HG03135 (cell line): ENCODE data around the gene ADGRL3.

Experiments
- ATAC-seq: cut with Tn5 transposase; IDR thresholded peaks from one replicate; pipeline ENCODE4 v1.9.1; 2021; ENCODE audit warnings: mild to moderate bottlenecking, moderate library complexity; ENCODE audit not compliant: unreplicated experiment

ADGRL3 gene

GRCh38 chr4:61200187-61200915, at the start of gene ADGRL3:
ADGRL3 (plus strand) TSS chr4:61200326.
- ATAC-seq: no peak

- ATAC-seq: no peak
Measured at GRCh38 chr4:61152433-61152832, 47.7 kb upstream of the ADGRL3 start.

GRCh38 chr4:61160478-61160877, 39.6 kb upstream of the ADGRL3 start:
- ATAC-seq: no peak

DNA sequence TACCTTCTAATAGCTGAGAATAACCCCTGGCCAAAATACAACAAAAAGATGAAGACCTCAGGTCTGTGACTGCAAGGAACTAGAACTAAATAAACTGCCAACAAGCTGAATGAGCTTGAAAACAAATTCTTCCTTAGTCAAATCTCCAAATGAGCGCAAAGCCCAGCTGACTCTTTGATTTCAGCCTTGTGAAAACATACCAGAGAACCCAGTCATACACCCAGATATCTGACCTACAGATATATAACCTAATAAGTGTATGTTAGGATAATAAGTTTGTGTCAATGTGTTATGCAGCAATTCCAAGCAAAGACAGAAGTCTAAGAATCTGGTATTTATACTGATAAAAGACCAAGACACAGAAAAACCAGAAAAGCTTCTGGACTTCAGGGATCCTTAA, 38.0 kb upstream of the ADGRL3 start:
- ATAC-seq: no peak

GRCh38 chr4:61173799-61174198, 26.3 kb upstream of the ADGRL3 start:
- ATAC-seq: no peak

- ATAC-seq: no peak
Measured at GRCh38 chr4:61175495-61175894, 24.6 kb upstream of the ADGRL3 start.

GRCh38 chr4:61177367-61177766, 22.8 kb upstream of the ADGRL3 start:
- no peak for ATAC-seq

DNA sequence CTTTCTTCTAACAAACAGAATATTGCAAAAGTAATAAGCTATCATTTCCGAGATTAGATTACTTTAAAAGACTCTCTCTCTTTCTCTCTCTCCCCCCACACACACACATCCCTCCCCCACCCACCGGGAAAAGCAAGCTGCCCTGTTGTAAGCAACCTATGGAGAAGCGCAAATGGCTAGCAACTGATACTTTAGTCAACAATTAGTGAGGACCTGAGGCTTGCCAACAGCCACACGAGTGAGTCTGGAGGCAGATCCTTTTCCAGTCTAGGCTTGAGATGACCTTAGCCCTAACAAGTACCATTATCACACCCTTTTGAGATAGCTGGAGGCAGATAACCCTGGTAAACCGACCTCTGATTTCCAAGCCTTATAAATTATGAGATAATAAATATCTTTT, 19.7 kb upstream of the ADGRL3 start:
- no peak for ATAC-seq

DNA sequence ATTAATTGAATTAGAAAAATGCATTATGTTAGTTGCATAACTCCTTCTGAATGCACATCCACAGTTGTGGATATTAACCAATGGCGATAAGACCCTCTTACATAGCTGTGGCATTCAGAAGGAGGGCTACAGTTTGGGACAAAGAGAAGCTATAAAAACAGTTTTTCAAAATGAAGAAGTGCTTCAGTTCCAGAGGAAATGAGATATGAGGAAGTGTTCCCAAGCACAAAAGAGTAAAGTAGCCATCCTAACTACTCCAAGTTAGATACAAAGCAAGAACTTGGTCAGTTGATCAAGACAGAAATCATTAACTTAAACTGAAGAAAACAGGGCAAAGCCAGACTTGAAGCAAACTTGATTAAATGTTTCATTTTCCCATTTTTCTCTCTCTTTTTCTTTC, 17.2 kb upstream of the ADGRL3 start:
- no peak for ATAC-seq

GRCh38 chr4:61185288-61185687, 14.8 kb upstream of the ADGRL3 start:
- no peak for ATAC-seq

- no peak for ATAC-seq
Measured at GRCh38 chr4:61192392-61192791, 7.7 kb upstream of the ADGRL3 start.

GRCh38 chr4:61193863-61194262, 6.3 kb upstream of the ADGRL3 start:
- no peak for ATAC-seq

GRCh38 chr4:61194571-61194970, 5.6 kb upstream of the ADGRL3 start:
- ATAC-seq: no peak

GRCh38 chr4:61195101-61195500, 5.0 kb upstream of the ADGRL3 start:
- ATAC-seq: no peak

DNA sequence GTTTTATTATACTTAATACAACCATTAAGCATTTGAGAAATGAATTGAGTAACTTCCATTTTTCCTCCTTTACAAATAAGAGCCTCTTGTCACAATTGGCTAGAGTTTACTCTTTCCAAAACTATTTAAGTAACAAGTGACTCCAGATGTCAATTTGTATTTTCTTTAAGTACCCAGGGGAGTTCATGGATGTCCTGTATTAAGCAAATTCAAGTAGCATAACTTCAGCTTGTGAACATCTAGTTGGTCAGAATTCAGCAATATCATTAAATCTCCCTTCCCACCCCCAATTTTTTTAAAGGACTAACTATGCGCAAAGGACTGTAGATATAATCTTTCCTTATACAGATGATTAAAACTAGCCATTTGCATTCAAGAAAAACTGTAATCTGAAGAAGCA, 1.4 kb upstream of the ADGRL3 start:
- no peak for ATAC-seq

DNA sequence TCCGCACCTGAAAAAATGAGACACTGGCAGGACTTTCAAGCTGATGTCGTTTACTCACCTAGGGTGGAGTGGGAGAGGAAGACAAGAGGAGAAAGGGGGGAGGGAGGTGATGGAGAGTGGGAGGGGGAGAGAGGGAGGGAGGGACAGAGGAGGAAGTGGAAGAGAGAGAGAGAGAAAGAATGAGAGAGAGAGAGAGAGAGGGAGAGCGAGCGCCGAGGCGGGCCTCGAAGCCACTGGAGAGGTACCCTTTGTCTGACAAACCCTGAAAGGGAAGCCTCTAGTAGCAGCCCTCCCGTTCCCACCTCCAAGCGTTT, 296 bp upstream of the ADGRL3 start:
- ATAC-seq: no peak

DNA sequence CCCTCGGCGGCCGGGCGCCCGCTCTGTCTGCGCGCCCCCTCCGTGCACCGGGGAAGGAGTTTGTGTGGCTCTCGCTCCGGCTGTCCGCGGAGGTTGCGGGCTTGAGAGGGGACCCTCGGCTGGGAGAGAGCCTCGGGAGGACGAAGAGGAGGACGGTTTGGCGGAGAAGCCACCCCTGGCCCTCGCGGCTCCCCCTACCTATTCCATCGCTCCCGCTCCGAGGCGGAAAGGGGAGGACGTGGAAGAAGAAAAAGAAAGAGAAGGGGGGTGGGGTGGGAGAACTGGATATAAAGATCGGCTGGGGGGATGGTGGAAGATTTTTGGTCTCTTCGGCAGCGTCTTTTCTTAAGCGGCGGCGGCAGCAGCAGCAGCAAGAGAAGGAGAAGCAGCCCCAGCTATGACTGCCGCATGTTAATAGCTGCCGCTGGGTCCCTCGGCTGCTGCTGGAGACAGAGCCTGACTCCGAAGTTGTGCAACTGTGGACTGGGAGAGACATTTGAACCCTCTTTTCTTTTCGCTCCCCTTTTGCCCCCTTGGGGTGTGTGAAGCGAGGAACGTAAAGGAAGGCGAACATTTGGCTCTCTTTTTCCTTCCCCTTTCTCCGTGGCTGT, 895 bp downstream of the ADGRL3 start:
- no peak for ATAC-seq

GRCh38 chr4:61201561-61201960, 1.4 kb downstream of the ADGRL3 start:
- ATAC-seq: no peak

GRCh38 chr4:61201961-61202637, 2.0 kb downstream of the ADGRL3 start:
- ATAC-seq: no peak

DNA sequence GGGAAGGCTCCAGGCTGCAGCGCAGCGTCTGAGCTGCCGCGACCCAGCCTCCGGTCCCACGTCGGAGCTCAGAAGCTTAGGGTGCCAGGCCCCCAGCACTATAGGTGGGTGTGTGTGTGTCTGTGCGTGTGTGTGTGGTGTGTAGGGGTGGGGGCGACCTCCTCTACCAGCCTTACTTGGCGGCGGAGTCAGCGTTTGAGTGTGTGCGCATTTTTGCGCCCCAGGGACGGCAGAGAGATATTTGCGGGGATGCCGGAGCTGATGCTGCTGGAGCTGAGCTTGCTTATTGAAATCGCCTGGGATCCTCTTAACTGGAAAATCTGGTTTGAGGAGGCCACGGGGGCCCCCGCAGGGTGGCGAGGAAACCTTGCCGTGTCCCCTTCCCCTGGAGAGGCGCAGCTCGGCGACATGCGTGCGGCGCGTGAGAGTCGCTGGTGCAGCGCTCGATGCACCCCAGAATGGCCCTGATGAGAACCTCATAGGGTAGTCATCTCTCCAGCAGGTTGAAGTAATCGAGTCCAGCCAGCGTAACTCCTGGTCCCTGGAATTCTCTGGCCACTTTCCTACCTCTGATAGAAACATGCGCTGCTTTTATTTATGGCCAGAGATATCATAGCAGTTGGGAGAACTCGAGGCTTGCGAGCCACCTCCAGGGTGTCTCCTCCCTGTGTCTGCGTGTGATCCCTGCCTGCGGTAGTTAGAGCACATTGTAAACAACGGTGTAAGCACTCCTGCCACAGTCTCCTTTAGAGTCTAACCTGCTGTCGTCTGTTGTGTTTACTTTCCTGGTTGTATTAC, 2.7 kb downstream of the ADGRL3 start:
- no peak for ATAC-seq

DNA sequence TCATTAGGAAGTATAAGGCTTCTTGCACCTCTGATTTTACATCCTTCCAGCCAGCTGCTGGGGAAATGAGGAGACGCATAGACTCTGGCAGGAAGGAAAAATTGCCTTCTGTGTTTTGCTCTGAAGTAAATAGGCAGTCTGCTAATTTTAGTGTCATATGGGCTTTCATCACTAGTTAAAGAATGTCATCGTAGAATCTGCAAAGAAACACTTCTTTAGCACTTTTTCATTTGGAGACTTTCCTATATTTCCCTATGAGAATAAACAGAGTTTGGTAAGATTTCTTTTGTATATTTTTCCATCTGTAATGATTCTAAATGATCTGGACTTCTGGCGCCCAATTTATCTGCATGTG, 3.3 kb downstream of the ADGRL3 start:
- no peak for ATAC-seq
